Uterus (tissue), 2 donors: Measurements from ENCODE around the gene CNST.

Source experiments
- CTCF ChIP-seq, 4 experiments: fragments of 200-600 bp in 2 of 4; fragments of 450-650 bp in 2 of 4; sonication (generic) in 2 of 4; IDR thresholded peaks; one replicate each; pipeline ENCODE4 v1.5.1; 2016 to 2019; ENCODE audit warnings: antibody characterized with exemption in 4 of 4, mild to moderate bottlenecking in 2 of 4, moderate library complexity in 1 of 4
- POLR2A ChIP-seq, 2 donors: fragments of 450-650 bp; IDR thresholded peaks; one replicate each; pipeline ENCODE4 v1.6.1; 2016; ENCODE audit warnings: antibody characterized with exemption in 2 of 2, mild to moderate bottlenecking in 1 of 2, moderate library complexity in 1 of 2

GRCh38 chr1:246580497-246581370 is 14.5 kb downstream of the CNST start:
- TF ChIP-seq POLR2A (IDR thresholded peaks at IDR 0.05) (no peak), CTCF (IDR thresholded peaks at IDR 0.05) (no peak)
